CD14-positive monocyte (primary cell): ENCODE results near the gene MNX1. TPM values are rescaled to one million over a fixed set of nuclear protein-coding genes. Genes with fewer than 3 reads are reported as not detected.
A peak's percentile ranks its signal among the peaks of the same experiment; 100 is the strongest.

ENCODE experiments used
- DNase-seq, 3 donors: peaks; one replicate each; pipeline ENCODE4 v3.0.0-alpha.2; 2011 to 2022
- H2AFZ ChIP-seq: 2 replicates; pipeline ENCODE4 v1.6.0; 2012; ENCODE audit warnings: mild to moderate bottlenecking, low read depth, low read length, inconsistent platforms; ENCODE audit not compliant: insufficient read depth, poor library complexity, severe bottlenecking
- H3K27ac ChIP-seq, 2 donors: 1 replicate in 1 of 2; 2 replicates in 1 of 2; pipeline ENCODE4 v1.5.1; 2012 to 2013; ENCODE audit warnings: low read length in 2 of 2, control low read depth in 1 of 2, inconsistent platforms in 1 of 2, low read depth in 1 of 2, mild to moderate bottlenecking in 1 of 2
- H3K27me3 ChIP-seq, 2 donors: one replicate each; pipeline versions ENCODE4 v1.6.0 to v1.6.1; 2011 to 2013; ENCODE audit warnings: low read length in 2 of 2; ENCODE audit not compliant: control insufficient read depth in 2 of 2, insufficient read depth in 2 of 2
- H3K36me3 ChIP-seq, 2 donors: replicated peaks in 1 of 2; 1 replicate in 1 of 2; 2 replicates in 1 of 2; pipeline versions ENCODE4 v1.5.1 to v1.6.1; 2012 to 2013; ENCODE audit warnings: low read length in 2 of 2, control low read depth in 1 of 2, inconsistent platforms in 1 of 2, mild to moderate bottlenecking in 1 of 2; ENCODE audit not compliant: insufficient read depth in 2 of 2, control insufficient read depth in 1 of 2
- H3K4me1 ChIP-seq, 2 donors: 1 replicate in 1 of 2; 2 replicates in 1 of 2; pipeline versions ENCODE4 v1.5.1 to v1.6.1; 2012 to 2013; ENCODE audit warnings: low read length in 2 of 2, control low read depth in 1 of 2, inconsistent platforms in 1 of 2, mild to moderate bottlenecking in 1 of 2, moderate library complexity in 1 of 2; ENCODE audit not compliant: insufficient read depth in 2 of 2, control insufficient read depth in 1 of 2
- H3K4me2 ChIP-seq: replicated peaks from 2 replicates; pipeline ENCODE3; 2012; ENCODE audit warnings: low read length, moderate library complexity, mild to moderate bottlenecking; ENCODE audit not compliant: poor library complexity, severe bottlenecking; ENCODE audit errors: extremely low read depth
- H3K4me3 ChIP-seq, 3 experiments: fragments of 200-600 bp in 1 of 3; sonication (generic) in 1 of 3; replicated peaks in 1 of 3; 1 replicate in 2 of 3; 2 replicates in 1 of 3; pipeline ENCODE4 v1.5.1; 2011 to 2013; ENCODE audit warnings: low read length in 3 of 3, mild to moderate bottlenecking in 3 of 3, control low read depth in 2 of 3, low read depth in 2 of 3, inconsistent platforms in 1 of 3, moderate library complexity in 1 of 3
- H3K79me2 ChIP-seq: 2 replicates; pipeline ENCODE4 v1.6.0; 2012; ENCODE audit warnings: mild to moderate bottlenecking, control low read depth, inconsistent platforms, low read length, moderate library complexity; ENCODE audit not compliant: insufficient read depth
- H3K9ac ChIP-seq: 2 replicates; pipeline ENCODE4 v1.6.0; 2017; ENCODE audit warnings: low read length, mild to moderate bottlenecking; ENCODE audit not compliant: insufficient read depth, poor library complexity, severe bottlenecking
- H3K9me3 ChIP-seq, 2 donors: replicated peaks in 1 of 2; 1 replicate in 1 of 2; 2 replicates in 1 of 2; pipeline versions ENCODE4 v1.5.1 to v1.6.1; 2012 to 2013; ENCODE audit warnings: low read length in 2 of 2, control low read depth in 1 of 2; ENCODE audit not compliant: control insufficient read depth in 1 of 2, insufficient read depth in 1 of 2
- H4K20me1 ChIP-seq: 2 replicates; pipeline ENCODE4 v1.6.0; 2012; ENCODE audit warnings: mild to moderate bottlenecking, low read length, control low read depth, moderate library complexity; ENCODE audit not compliant: insufficient read depth
- H3K27ac Mint-ChIP-seq, 7 donors: one replicate each; pipeline ENCODE4 v1.8.0; 2020; ENCODE audit warnings: mild to moderate bottlenecking in 7 of 7, mixed read lengths in 7 of 7, moderate library complexity in 6 of 7, inconsistent platforms in 2 of 7
- H3K27me3 Mint-ChIP-seq, 3 donors: one replicate each; pipeline ENCODE4 v1.8.0; 2021 to 2022; ENCODE audit warnings: low read depth in 3 of 3, mild to moderate bottlenecking in 3 of 3, mixed read lengths in 3 of 3, moderate library complexity in 3 of 3, inconsistent platforms in 1 of 3
- H3K36me3 Mint-ChIP-seq, 2 donors: one replicate each; pipeline ENCODE4 v1.8.0; 2020; ENCODE audit warnings: mixed read lengths in 2 of 2, inconsistent platforms in 1 of 2, mild to moderate bottlenecking in 1 of 2
- H3K4me1 Mint-ChIP-seq: one replicate; pipeline ENCODE4 v1.8.0; 2020; ENCODE audit warnings: mild to moderate bottlenecking, mixed read lengths
- H3K4me3 Mint-ChIP-seq, 2 donors: one replicate each; pipeline ENCODE4 v1.8.0; 2020; ENCODE audit warnings: mild to moderate bottlenecking in 2 of 2, mixed read lengths in 2 of 2, moderate library complexity in 1 of 2
- H3K9me3 Mint-ChIP-seq, 7 donors: one replicate each; pipeline ENCODE4 v1.8.0; 2020 to 2022; ENCODE audit warnings: mixed read lengths in 7 of 7, mild to moderate bottlenecking in 6 of 7, moderate library complexity in 6 of 7, inconsistent platforms in 2 of 7
- WGBS: methylation state at CpG from one replicate; pipeline ENCODE4 v1.1.5; 2013; ENCODE audit warnings: missing lambda C conversion rate; ENCODE audit not compliant: insufficient coverage; 5-methylcytosine and 5-hydroxymethylcytosine counted together
- intact Hi-C, 2 donors: fragments of 100-400 bp; cut with micrococcal nuclease; formaldehyde crosslinking; loops; one replicate each; pipeline versions ENCODE4 v1.15.0 to v1.15.1; 2023
- polyA plus RNA-seq, 3 donors: library from polyadenylated mRNA; depleted of rRNA in 1 of 3; unstranded in 2 of 3; stranded (reverse) in 1 of 3; fragments of 300-500 nt in 2 of 3; fragments of >200 nt in 1 of 3; fragmentation: Illumina TruSeq in 2 of 3; gene quantifications; 1 replicate in 2 of 3; 2 replicates in 1 of 3; pipeline ENCODE4 v1.2.3, GENCODE V29; 2012 to 2021
- TF ChIP-seq, protein P1 (sequence below): fragments of 200-600 bp; IDR thresholded peaks from one replicate; pipeline ENCODE4 v1.8.0; 2022; ENCODE audit warnings: antibody characterized with exemption, mild to moderate bottlenecking

The MNX1 gene
- polyA plus RNA-seq, 3 donors: not detected

DNA sequence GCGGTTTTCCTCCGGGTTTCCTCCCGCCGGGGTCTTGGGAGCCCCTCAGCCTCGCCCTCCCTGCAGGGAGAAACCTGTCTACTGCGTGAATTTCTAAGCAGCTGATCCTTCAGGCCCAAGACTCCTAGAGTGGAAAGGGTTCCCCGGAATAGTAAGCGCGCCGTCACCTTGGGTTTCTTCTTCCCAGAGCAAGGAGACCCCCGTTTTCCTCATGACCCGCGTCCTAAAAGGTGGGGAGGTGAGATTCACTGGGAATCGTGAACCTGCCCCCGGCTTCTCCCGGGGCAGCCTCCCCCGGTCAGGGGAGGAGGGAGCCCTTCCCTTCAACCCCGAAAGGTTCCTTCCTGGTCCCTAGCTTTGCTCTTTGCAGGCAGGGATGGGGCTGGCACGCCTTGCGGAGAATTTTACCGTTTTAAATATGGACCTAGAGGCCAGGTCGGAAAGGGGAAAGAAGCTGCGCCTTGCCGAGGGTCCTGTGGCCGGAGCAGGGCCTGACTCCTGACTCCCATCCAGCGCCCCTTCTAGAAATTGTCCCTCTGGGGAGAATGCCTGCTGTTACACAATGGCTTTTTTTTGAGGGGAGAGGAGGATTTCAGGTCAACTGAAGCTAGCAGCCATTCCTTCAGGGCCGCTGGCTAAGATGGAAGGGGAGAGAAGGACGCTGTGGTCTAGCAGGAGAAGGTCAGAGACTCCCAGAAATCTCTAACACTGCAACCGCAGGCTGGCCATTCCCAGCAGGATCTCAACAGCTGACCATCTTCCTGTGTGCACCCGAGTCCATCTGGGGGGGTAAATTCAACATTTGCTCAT lies 11.6 kb upstream of the MNX1 start:
- H3K27ac Mint-ChIP-seq: peak overlapping the region in 1 of 7 donors; percentile 21
- TF ChIP-seq, protein P1, sequence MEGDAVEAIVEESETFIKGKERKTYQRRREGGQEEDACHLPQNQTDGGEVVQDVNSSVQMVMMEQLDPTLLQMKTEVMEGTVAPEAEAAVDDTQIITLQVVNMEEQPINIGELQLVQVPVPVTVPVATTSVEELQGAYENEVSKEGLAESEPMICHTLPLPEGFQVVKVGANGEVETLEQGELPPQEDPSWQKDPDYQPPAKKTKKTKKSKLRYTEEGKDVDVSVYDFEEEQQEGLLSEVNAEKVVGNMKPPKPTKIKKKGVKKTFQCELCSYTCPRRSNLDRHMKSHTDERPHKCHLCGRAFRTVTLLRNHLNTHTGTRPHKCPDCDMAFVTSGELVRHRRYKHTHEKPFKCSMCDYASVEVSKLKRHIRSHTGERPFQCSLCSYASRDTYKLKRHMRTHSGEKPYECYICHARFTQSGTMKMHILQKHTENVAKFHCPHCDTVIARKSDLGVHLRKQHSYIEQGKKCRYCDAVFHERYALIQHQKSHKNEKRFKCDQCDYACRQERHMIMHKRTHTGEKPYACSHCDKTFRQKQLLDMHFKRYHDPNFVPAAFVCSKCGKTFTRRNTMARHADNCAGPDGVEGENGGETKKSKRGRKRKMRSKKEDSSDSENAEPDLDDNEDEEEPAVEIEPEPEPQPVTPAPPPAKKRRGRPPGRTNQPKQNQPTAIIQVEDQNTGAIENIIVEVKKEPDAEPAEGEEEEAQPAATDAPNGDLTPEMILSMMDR: no peak
- Histone ChIP-seq H3K27me3 (peaks cover 66 to 95% of the 10 kb centered on the region in 2 donors), H3K79me2 (no peaks in the 10 kb centered on the region), H3K27ac (no peak overlapping the region), H3K4me1 (no peaks in the 10 kb centered on the region), H3K4me2 (no peak overlapping the region), H2AFZ (no peak overlapping the region), H3K9ac (no peak overlapping the region), H3K36me3 (no peaks in the 10 kb centered on the region), H4K20me1 (no peaks in the 10 kb centered on the region), H3K4me3 (no peak overlapping the region), H3K9me3 (peaks cover 0 to 37% of the 10 kb centered on the region in 2 donors)
- DNase-seq: no peak
- 7% methylated on average over 14 of the region's 30 CpGs for WGBS
- peaks cover 81 to 98% (median 87%) of the 10 kb centered on the region in 3 donors for H3K27me3 Mint-ChIP-seq
- H3K4me1 Mint-ChIP-seq: peaks cover 4% of the 10 kb centered on the region
- H3K36me3 Mint-ChIP-seq: peaks cover 0 to 3% of the 10 kb centered on the region in 2 donors
- peaks cover 2 to 13% (median 8%) of the 10 kb centered on the region in 7 donors for H3K9me3 Mint-ChIP-seq
- intact Hi-C loops: no loop called here
- H3K4me3 Mint-ChIP-seq: peak overlapping the region in 1 of 2 donors; percentile 77

DNA sequence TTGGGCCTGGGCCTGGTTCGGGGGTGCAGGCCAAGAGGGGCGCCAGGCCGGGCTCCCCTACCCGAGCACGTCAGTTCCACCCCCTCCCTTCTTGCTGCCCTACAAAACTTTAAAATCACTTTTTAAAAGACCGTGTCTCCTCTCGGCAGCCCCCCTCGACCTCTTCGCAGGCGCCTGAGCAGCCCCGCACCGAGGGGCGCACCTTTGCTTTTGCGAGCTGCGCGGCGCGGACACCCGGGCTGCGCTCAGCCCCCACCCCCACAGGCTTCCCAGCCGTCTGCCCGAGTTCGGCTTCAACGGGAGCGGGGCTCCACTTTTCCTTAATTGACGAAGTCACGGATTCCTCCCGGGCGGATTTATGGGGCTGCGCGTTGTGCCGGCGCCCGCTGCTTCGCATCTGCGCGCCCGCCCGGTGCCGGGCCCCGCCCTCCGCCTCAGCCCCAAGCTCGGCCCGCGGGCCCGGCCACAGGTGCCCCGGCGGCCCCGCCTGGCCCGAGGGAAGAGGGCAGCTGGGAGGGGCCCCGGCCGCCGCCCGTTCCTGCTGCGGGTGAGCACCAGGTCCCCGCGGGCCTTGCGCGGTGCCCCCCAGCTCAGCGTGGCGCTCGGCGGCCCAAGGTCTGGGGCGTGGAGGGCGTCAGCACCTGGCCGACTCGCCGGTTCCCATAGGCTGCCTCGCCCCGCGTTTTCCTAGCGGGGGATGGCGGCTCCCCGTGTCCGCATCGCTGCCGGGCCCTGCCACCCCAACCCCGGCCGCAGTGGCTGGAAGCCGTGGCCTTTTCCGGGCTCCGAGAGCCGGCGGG lies 10.8 kb upstream of the MNX1 start:
- Mint-ChIP-seq H3K27me3 (peaks cover 81 to 99% (median 90%) of the 10 kb centered on the region in 3 donors), H3K4me3 (peak overlapping the region in 1 of 2 donors; percentile 48), H3K36me3 (peaks cover 0 to 3% of the 10 kb centered on the region in 2 donors), H3K27ac (no peak overlapping the region), H3K4me1 (peaks cover 4% of the 10 kb centered on the region), H3K9me3 (peaks cover 2 to 14% (median 9%) of the 10 kb centered on the region in 7 donors)
- H3K79me2 ChIP-seq: no peaks in the 10 kb centered on the region
- no peaks in the 10 kb centered on the region for H3K36me3 ChIP-seq
- H3K4me2 ChIP-seq: no peak overlapping the region
- WGBS: 4% methylated on average over 84 of the region's 84 CpGs
- no peaks in the 10 kb centered on the region for H3K4me1 ChIP-seq
- no peak overlapping the region for H2AFZ ChIP-seq
- H3K27me3 ChIP-seq: peaks cover 69 to 95% of the 10 kb centered on the region in 2 donors
- no peak overlapping the region for H3K9ac ChIP-seq
- peaks cover 0 to 45% of the 10 kb centered on the region in 2 donors for H3K9me3 ChIP-seq
- intact Hi-C loops: no loop called here
- DNase-seq: no peak
- H3K4me3 ChIP-seq: no peak overlapping the region
- H4K20me1 ChIP-seq: no peaks in the 10 kb centered on the region
- H3K27ac ChIP-seq: no peak overlapping the region
- TF ChIP-seq, protein P1: no peak
